GM21717 (cell line): ENCODE results near the gene DUSP2.

Experiments used
- ATAC-seq: cut with Tn5 transposase; IDR thresholded peaks from one replicate; pipeline ENCODE4 v1.9.1; 2021; ENCODE audit warnings: mild to moderate bottlenecking, moderate library complexity; ENCODE audit not compliant: unreplicated experiment

Gene DUSP2

GRCh38 chr2:96103761-96104486, 41.3 kb downstream of the DUSP2 start:
- no peak for ATAC-seq

DNA sequence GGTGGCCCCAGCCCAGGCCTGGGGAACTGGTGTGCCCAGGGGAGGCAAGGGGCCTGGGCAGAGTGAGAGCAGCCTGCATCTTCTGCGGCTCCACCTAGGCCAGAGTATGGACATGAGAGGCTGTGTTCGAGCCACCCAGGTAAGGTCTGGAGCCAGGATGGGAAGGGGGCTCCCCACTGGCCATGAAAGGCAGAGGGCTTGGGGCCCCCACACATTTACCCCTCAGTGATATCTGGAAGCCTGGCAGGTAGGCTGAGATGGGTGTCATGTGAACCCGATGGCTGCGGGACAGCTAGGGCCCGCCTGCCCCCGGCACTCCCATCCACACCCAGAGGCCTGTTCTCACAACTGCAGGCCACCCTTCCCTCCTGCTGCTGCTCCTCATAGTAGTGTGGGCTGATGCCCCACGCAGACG, 42.0 kb downstream of the DUSP2 start:
- no peak for ATAC-seq

DNA sequence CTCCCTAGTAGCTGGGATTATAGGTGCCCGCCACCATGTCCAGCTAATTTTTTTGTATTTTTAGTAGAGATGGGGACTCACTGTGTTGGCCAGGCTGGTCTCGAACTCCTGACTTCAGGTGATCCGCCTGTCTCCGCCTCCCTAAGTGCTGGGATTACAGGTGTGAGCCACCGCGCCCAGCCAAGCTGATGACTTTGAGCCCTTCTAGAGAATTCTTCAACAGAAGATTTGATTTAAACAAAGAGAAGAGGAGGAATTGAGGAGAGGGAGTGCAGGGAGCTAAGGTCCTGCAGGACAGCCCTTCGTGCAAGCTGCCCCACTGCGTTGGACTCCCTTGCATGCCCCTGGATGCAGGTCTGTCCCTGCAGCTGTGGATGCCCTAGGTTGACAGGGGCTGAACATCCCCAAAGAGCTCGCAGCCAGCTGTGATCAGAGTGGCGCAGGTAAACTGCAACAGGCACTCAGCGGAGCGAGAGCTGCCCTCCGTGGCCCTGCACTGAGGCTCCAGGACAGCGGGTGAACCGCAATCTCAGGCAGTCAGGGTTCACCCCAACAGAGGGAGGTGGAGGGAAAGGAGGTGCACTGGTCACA, 42.5 kb downstream of the DUSP2 start:
- no peak for ATAC-seq

GRCh38 chr2:96100893-96101304, 44.3 kb downstream of the DUSP2 start:
- ATAC-seq: no peak

DNA sequence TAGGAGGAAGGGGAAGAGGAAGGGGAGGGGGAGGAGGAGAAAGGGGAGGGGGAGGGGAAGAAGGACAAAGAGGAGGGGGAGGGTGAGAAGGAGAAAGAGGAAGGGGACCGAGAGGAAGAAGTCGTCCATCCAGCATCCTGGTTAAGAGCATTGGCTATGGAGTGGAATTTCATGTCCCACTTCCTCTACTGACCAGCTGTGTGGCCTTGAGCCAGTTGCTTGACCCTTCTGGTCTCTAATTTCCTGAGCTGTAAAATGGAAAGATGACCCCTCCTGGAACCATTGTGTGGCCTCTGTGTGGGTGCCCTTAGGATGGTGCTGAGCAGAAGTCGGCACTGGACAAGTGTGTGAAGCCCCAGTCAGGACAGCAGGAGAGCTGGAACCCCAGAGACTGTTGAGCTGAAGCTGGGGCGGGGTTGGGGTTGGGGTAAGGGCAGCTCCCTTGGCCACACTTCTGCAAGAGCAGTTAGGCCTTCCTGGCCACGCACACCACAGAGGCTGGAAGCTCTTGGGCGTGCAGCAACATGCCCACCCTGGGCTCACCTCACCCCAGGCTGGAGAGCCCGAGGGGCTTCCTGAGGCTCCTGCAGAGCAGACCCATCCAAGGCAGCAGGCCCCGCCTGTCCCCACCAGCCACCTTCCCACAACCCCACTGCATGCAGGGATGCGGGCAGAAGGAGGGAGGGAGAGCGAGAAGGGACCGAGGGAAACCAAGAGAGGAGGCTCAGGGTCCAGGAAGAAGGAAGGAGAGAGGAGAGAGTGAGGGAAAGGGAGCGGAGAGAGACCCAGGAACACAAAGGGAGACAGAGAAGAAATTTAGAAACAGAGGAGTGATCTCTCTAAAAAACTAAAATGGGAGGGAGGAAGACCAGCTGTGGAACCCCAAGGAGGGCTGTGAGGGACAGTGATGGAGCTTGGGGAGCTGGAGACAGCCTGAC, 45.1 kb downstream of the DUSP2 start:
- ATAC-seq: no peak

- no peak for ATAC-seq
These were observed 46.2 kb downstream of the DUSP2 start for GRCh38 chr2:96098900-96099590.

- ATAC-seq: no peak
These were observed 47.1 kb downstream of the DUSP2 start for GRCh38 chr2:96097951-96098823.

- ATAC-seq: no peak
These were observed 47.8 kb downstream of the DUSP2 start for GRCh38 chr2:96097441-96097840.

DNA sequence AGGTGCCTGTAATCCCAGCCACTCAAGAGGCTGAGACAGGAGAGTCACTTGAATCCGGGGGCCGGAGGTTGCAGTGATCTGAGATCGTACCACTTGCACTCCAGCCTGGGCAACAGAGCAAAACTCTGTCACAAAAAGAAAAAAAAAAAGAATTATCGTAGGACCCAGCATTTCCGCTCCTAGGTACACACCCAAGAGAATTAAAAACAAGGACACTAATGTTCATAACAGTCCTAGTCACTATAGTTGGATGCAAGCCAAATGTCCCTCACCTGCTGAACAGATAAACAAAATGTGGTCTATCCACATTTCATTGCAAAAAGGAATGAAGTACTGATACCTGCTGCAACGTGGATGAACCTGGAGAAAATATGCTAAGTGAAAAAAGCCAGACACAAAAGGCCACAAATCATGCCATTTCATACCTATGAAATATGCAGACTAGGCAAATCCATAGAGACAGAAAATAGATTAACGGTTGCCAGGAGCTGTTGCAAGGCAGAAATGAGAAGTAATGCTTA, 50.1 kb downstream of the DUSP2 start:
- ATAC-seq: no peak

DNA sequence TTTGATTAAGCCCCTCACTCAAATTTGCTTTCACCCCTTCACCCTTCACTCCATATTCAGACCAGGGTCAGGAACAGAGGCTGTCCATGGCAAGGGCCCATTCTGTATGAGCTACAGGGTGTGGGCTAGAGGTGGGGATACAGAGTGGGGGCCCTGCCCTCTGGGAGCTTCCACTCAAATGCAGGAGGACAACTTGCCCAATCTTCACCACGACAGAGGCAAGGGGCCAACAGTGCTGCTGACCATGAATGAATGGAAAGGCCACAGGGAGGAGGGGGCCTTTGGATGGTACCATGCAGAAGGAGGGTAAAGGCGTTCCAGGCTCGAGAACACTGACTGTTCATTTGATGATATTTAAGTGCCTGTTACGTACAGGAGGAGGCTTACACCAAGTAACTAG, 51.7 kb downstream of the DUSP2 start:
- no peak for ATAC-seq
